ENCODE results near the gene PLEKHO2.

The PLEKHO2 gene

DNA sequence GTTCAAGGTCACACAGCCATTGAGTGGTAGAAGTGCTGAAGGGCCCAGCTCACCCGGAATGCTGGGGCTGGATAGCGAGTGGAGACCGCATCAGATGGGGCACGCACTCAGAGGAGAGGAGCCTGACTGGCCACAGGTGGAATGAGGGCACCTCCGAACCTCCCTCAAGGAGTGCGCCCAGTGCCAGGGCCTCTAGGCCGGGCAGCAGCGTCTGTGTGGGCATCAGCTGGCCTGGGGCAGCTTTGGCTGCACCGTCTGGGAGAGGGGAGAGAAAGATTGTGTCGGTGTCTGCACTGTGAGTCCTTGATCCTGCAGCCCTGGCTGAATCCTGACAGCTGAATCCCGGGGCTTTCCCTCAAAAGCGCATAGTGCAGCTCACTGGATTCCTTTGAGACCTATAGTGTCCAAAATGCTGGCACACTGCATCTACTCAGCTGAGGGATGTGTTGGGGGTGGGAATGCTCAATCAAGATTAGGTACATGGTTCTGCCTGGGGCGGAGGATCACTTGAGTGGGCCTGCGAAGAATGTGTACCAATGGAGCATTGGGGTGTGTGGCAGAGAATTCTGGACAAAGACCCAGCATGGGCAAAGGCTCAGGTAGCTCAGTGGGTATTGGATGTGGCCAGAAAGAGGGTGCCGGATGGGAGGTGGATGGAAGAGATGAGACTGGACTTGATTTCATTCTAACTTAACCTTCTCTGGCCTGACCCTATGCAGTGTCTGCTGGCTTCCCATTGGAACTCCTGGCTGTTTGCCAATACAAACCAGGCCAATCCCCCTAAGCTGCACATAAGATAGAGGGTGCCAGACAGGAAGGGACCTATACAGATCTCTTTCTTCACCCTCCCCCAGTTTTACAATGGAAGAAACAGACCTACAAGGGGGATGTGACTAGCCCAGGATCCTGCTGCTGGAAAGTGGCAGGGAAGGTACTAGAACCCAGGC is 70.9 kb downstream of the PLEKHO2 start:
- no peak for DNase-seq (ENCODE audit: low read depth)

GRCh38 chr15:64915518-64916227 is 74.0 kb downstream of the PLEKHO2 start:
- DNase-seq (ENCODE audit: low read depth) = no peak

DNA sequence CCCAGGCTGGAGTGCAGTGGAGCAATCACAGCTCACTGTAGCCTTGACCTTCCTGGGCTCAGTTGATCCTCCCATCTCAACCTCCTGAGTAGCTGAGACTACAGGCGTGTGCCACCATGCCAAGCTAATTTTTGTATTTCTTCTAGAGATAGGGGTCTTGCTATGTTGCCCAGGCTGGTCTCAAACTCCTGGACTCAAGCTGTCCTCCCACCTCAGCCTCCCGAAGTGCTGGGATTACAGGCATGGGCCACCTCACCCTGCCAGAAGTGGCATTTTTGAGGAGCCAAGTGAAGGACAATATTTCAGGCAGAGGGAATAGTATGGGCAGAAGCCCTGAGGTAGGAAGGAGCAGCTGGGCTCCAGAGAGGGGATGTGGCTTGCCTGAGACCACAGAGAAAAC is 74.7 kb downstream of the PLEKHO2 start:
- no peak for DNase-seq (ENCODE audit: low read depth)

DNA sequence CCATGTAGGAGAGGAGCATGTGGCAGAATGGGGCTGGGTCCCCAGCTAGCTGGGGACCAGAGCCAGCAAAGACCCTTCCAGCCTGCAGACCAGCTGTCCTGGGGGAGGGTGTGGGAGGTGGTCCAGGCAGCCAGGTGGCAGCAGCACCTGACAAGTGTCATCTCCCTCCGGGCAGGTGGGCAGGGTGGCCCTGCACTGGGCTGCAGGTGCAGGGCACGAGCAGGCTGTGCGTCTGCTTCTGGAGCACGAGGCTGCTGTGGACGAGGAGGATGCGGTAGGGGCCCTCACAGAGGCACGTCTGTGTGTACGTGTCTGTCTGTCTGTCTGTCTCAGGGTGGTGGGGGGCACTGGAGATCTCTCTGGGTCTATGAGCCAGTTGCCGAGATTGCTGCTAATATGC is 75.5 kb downstream of the PLEKHO2 start:
- DNase-seq (ENCODE audit: low read depth) = no peak
